ENCODE results near the gene CENPV.
"Not testable (repeated sequence)": the region's sequence is repeated elsewhere in the genome, so short reads cannot be mapped to it uniquely, and the experiment has no call there.

- not testable (repeated sequence) for TF ChIP-seq POLR2A, CTCF (IDR thresholded peaks at IDR 0.05)
Measured at GRCh38 chr17:16386126-16386507, 32.8 kb upstream of the CENPV start.

Data from transverse colon (tissue), 3 donors.